Keratinocyte (primary cell): ENCODE results near the gene TMEM30A. TPM values are rescaled to one million over a fixed set of nuclear protein-coding genes. Genes with fewer than 3 reads are reported as not detected.

Experiments used
- DNase-seq: peaks from one replicate; pipeline ENCODE4 v3.0.0-alpha.2; 2011; ENCODE audit warnings: low read depth, missing footprints, low spot score
- FAIRE-seq: peaks from 2 replicates; lab custom pipeline; 2011; peaks lifted over from hg19 to GRCh38; lab: Jason Lieb, UNC
- H2AFZ ChIP-seq: 2 replicates; pipeline ENCODE4 v1.6.0; 2012; ENCODE audit warnings: low read length, control low read depth, inconsistent platforms; ENCODE audit not compliant: control insufficient read depth
- H3K27ac ChIP-seq: 2 replicates; pipeline ENCODE4 v1.5.1; 2011; ENCODE audit warnings: low read length; ENCODE audit not compliant: control insufficient read depth, insufficient read depth
- H3K27me3 ChIP-seq: 3 replicates; pipeline ENCODE4 v1.6.0; 2011; ENCODE audit warnings: low read length; ENCODE audit not compliant: control insufficient read depth, insufficient read depth; ENCODE audit errors: extremely low read depth
- H3K36me3 ChIP-seq, 2 experiments: 2 replicates in 1 of 2; 3 replicates in 1 of 2; pipeline ENCODE4 v1.5.1; 2011; ENCODE audit warnings: low read length in 2 of 2, mild to moderate bottlenecking in 1 of 2; ENCODE audit not compliant: control insufficient read depth in 2 of 2, insufficient read depth in 2 of 2; ENCODE audit errors: extremely low read depth in 1 of 2
- H3K4me1 ChIP-seq: 3 replicates; pipeline ENCODE4 v1.5.1; 2011; ENCODE audit warnings: low read length; ENCODE audit not compliant: control insufficient read depth, insufficient read depth; ENCODE audit errors: extremely low read depth
- H3K4me2 ChIP-seq: 3 replicates; pipeline ENCODE4 v1.6.0; 2011; ENCODE audit warnings: low read depth, low read length; ENCODE audit not compliant: control insufficient read depth, insufficient read depth; ENCODE audit errors: extremely low read depth
- H3K4me3 ChIP-seq, 3 experiments: fragments of 200-600 bp in 1 of 3; sonication (generic) in 1 of 3; 2 replicates in 2 of 3; 3 replicates in 1 of 3; pipeline ENCODE4 v1.5.1; 2011 to 2016; ENCODE audit warnings: low read length in 3 of 3, mild to moderate bottlenecking in 3 of 3, control low read depth in 2 of 3, inconsistent platforms in 1 of 3, low read depth in 1 of 3, mixed read lengths in 1 of 3, mixed run types in 1 of 3, moderate library complexity in 1 of 3; ENCODE audit not compliant: control insufficient read depth in 2 of 3, insufficient read depth in 2 of 3; ENCODE audit errors: extremely low read depth in 1 of 3
- H3K79me2 ChIP-seq: 2 replicates; pipeline ENCODE4 v1.6.0; 2012; ENCODE audit warnings: low read length; ENCODE audit not compliant: control insufficient read depth, insufficient read depth
- H3K9ac ChIP-seq: 3 replicates; pipeline ENCODE4 v1.6.0; 2011; ENCODE audit warnings: low read length; ENCODE audit not compliant: control insufficient read depth, insufficient read depth; ENCODE audit errors: extremely low read depth
- H3K9me1 ChIP-seq: 3 replicates; pipeline ENCODE4 v1.6.0; 2011; ENCODE audit warnings: low read length; ENCODE audit not compliant: control insufficient read depth, insufficient read depth; ENCODE audit errors: extremely low read depth
- H3K9me3 ChIP-seq: 2 replicates; pipeline ENCODE4 v1.5.1; 2012; ENCODE audit warnings: low read depth, low read length; ENCODE audit not compliant: control insufficient read depth
- H4K20me1 ChIP-seq: 3 replicates; pipeline ENCODE4 v1.6.0; 2011; ENCODE audit warnings: low read length; ENCODE audit not compliant: control insufficient read depth, insufficient read depth; ENCODE audit errors: extremely low read depth
- CTCF ChIP-seq, 3 experiments: IDR thresholded peaks in 1 of 3; conservative IDR thresholded peaks in 1 of 3; optimal IDR thresholded peaks in 1 of 3; 2 replicates in 2 of 3; 3 replicates in 1 of 3; pipeline versions ENCODE3 to v1.5.1; 2011; ENCODE audit warnings: low read length in 3 of 3, mild to moderate bottlenecking in 3 of 3, moderate library complexity in 2 of 3, control low read depth in 1 of 3, inconsistent platforms in 1 of 3; ENCODE audit not compliant: insufficient read depth in 2 of 3; ENCODE audit errors: extremely low read depth in 1 of 3
- EZH2 ChIP-seq: IDR thresholded peaks from one replicate; pipeline ENCODE4 v1.6.1; 2012; ENCODE audit warnings: inconsistent platforms, mild to moderate bottlenecking, low read length, moderate library complexity
- dilution Hi-C: fragments of 300-500 bp; cut with MboI; formaldehyde crosslinking; loops from one replicate; pipeline ENCODE4 v1.7.0; 2020; ENCODE audit warnings: low sequenced_read_pairs; ENCODE audit not compliant: extremely low pct_ligation_motif_present
- polyA plus RNA-seq, 5 experiments: library from polyadenylated mRNA; depleted of rRNA in 3 of 5; stranded (reverse) in 3 of 5; stranded (forward) in 1 of 5; unstranded in 1 of 5; fragments of >200 nt; gene quantifications; 1 replicate in 1 of 5; 2 replicates in 3 of 5; 3 replicates in 1 of 5; pipeline versions ENCODE4 v1.2.1 to v1.2.3, GENCODE V29; 2011 to 2012; ENCODE audit warnings: missing spikeins in 2 of 5, low read depth in 1 of 5, low replicate concordance in 1 of 5

TMEM30A gene
- polyA plus RNA-seq, 1 donor (not counting 4 experiments of a cell fraction or from before 2014, with no cell fraction given) = 50.2 TPM

GRCh38 chr6:75296811-75297779, 12.5 kb upstream of the TMEM30A start:
- DNase-seq = no peak

GRCh38 chr6:75292555-75292954, 8.0 kb upstream of the TMEM30A start:
- Histone ChIP-seq H3K9ac (no peak overlapping the region), H3K9me1 (no peaks in the 10 kb centered on the region), H4K20me1 (no peaks in the 10 kb centered on the region), H3K79me2 (no peaks in the 10 kb centered on the region), H3K4me2 (no peak overlapping the region), H3K4me3 (no peak overlapping the region), H2AFZ (no peak overlapping the region), H3K27ac (no peak overlapping the region), H3K36me3 (no peaks in the 10 kb centered on the region), H3K9me3 (no peaks in the 10 kb centered on the region), H3K4me1 (peaks cover 7% of the 10 kb centered on the region), H3K27me3 (no peaks in the 10 kb centered on the region)
- dilution Hi-C loops = no loop called here
- DNase-seq = no peak
- FAIRE-seq = no peak
- TF ChIP-seq EZH2 = no peak
- TF ChIP-seq CTCF (optimal IDR thresholded peaks at IDR 0.05 in 1 of 3, IDR thresholded peaks at IDR 0.05 in 1 of 3, conservative IDR thresholded peaks at IDR 0.05 in 1 of 3; ENCODE audit: extremely low read depth in 1 of 3, insufficient read depth in 2 of 3, low read length in 3 of 3) = no peak

More at GRCh38 chr6:75296811-75297779, 12.5 kb upstream of the TMEM30A start:
- Histone ChIP-seq H3K79me2 (no peaks in the 10 kb centered on the region), H3K27ac (no peak overlapping the region), H3K4me2 (peak overlapping the region; percentile 22), H3K27me3 (no peaks in the 10 kb centered on the region), H2AFZ (no peak overlapping the region), H4K20me1 (no peaks in the 10 kb centered on the region), H3K9me1 (no peaks in the 10 kb centered on the region), H3K9me3 (no peaks in the 10 kb centered on the region), H3K4me3 (no peak overlapping the region), H3K9ac (no peak overlapping the region), H3K4me1 (peaks cover 3% of the 10 kb centered on the region), H3K36me3 (no peaks in the 10 kb centered on the region)
- dilution Hi-C loops = no loop called here
- FAIRE-seq = peak; percentile 64
- no peak for TF ChIP-seq EZH2
- TF ChIP-seq CTCF (optimal IDR thresholded peaks at IDR 0.05 in 1 of 3, IDR thresholded peaks at IDR 0.05 in 1 of 3, conservative IDR thresholded peaks at IDR 0.05 in 1 of 3; ENCODE audit: extremely low read depth in 1 of 3, insufficient read depth in 2 of 3, low read length in 3 of 3) = peak in 2 of 3 experiments; percentile 43 to 55
